Measurements from ENCODE around the gene FAM120B.
"Not testable (repeated sequence)": the region's sequence is repeated elsewhere in the genome, so short reads cannot be mapped to it uniquely, and the experiment has no call there.

Gene FAM120B

DNA sequence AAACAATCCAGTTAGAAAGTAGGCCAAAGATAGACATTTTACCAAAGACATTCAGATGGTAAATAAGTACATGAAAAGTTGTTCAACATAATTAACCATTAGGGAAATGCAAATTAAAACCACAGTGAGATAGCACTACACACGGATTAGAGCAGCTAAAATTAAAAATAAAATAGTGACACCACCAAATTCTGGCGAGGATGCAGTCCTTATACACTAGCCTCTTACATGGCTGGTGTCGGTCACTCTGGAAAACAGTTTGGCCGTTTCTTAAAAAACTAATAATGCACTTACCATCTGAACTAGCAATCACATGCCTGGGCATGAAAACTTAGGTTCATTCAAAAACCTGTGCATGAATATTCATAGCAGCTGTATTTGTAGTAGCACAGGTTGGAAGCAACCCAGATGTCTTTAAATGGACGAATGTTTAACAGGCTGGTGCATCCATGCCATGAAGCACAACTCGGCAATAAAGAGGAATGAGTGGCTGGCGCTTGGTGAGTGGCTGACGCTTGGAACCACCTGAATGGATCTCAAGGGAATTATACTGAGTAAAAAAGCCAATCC is 77.0 kb downstream of the FAM120B start:
- no peak for DNase-seq (ENCODE audit: low spot score)

DNA sequence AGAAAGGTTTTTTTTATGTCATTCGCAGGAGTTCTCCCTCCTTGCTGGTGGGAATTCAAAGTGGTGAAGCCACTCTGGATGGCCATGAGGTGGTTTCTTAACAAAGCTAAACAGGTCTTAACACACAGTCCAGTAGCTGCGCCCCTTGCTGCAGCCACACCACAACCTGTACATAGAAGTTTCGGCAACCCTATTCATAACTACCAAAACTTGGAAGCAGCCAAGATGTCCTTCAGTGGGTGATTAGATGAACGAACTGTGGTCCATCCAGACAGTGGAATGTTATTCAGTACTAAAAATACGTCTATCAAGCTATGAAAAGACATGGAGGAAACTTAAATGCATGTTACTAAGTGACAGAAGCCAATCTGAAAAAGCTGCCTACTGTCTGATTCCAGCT is 78.9 kb downstream of the FAM120B start:
- DNase-seq (ENCODE audit: low spot score), result no peak

GRCh38 chr6:170388113-170388512 is 81.6 kb downstream of the FAM120B start:
- DNase-seq (ENCODE audit: low spot score), result no peak

GRCh38 chr6:170393033-170393432 is 86.5 kb downstream of the FAM120B start:
- no peak for DNase-seq (ENCODE audit: low spot score)

GRCh38 chr6:170393807-170394399 is 87.3 kb downstream of the FAM120B start:
- no peak for DNase-seq (ENCODE audit: low spot score)

GRCh38 chr6:170394980-170395379 is 88.4 kb downstream of the FAM120B start:
- DNase-seq (ENCODE audit: low spot score), result no peak

DNA sequence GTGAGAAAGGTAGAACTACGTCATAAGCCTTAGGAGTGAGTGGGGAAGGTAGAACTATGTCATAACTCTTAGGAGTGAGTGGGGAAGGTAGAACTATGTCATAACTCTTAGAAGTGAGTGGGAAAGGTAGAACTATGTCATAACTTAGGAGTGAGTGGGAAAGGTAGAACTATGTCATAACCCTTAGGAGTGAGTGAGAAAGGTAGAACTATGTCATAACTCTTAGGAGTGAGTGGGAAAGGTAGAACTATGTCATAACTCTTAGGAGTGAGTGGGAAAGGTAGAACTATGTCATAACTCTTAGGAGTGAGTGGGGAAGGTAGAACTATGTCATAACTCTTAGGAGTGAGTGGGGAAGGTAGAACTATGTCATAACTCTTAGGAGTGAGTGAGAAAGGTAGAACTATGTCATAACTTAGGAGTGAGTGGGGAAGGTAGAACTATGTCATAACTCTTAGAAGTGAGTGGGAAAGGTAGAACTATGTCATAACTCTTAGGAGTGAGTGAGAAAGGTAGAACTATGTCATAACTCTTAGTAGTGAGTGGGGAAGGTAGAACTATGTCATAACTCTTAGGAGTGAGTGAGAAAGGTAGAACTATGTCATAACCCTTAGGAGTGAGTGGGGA is 92.3 kb downstream of the FAM120B start:
- DNase-seq (ENCODE audit: low spot score), result not testable (repeated sequence)

DNA sequence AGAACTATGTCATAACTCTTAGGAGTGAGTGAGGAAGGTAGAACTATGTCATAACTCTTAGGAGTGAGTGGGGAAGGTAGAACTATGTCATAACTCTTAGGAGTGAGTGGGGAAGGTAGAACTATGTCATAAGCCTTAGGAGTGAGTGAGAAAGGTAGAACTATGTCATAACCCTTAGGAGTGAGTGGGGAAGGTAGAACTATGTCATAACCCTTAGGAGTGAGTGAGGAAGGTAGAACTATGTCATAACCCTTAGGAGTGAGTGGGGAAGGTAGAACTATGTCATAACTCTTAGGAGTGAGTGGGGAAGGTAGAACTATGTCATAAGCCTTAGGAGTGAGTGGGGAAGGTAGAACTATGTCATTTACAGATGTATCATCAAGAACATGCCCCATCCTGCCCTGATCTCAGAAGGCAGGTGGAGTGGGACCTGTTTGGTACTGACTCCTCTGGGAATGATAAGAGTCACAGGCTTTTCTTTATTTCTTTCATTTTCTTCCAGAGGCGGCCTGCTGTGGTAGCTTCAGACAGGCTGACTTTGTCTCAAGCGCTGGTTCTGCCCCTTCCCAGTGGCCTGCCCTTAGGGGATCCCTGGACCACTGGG is 93.5 kb downstream of the FAM120B start:
- not testable (repeated sequence) for DNase-seq (ENCODE audit: low spot score)

GRCh38 chr6:170402318-170403040 is 95.9 kb downstream of the FAM120B start:
- no peak for DNase-seq (ENCODE audit: low spot score)

- DNase-seq (ENCODE audit: low spot score), result no peak
Measured at GRCh38 chr6:170403451-170403850, 96.9 kb downstream of the FAM120B start.

DNA sequence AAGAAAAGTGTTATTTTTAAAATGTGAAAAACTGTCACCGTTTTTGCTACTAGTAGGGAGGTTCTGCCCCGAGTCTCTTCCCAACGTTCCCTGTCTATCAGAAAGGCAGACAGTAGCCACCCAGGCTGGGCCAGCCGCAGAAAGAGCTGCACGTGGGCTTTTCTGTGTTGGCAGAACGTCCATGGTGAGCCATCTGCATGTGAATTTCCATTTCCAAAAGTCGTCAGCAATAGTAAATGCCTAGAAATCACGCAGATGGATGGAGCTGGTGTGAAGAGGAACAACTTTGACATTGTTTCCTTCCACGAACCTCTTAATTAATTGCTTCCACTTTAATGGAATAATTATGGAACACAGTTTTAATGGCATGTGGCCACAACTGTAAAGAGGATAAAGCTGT is 97.5 kb downstream of the FAM120B start:
- DNase-seq (ENCODE audit: low spot score), result no peak

DNA sequence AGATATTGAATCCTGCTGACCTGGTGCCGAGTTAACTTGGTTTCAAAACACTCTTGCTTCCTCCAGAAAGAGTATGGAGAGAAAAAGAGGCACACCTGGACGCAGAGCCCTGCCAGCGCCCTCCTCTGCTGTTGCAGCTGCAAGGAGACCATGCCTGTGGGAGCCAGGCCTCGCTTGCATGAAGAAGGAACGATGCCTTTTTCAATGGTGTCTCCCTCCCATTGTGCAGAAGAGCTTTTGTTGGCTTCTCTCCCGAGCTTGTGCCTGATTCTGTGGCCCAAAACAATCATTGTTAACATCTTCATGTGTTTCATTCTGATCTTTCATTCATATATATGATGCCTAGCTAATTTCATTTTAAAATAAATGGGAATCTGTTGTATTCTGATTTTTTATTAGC is 98.1 kb downstream of the FAM120B start:
- no peak for DNase-seq (ENCODE audit: low spot score)

DNA sequence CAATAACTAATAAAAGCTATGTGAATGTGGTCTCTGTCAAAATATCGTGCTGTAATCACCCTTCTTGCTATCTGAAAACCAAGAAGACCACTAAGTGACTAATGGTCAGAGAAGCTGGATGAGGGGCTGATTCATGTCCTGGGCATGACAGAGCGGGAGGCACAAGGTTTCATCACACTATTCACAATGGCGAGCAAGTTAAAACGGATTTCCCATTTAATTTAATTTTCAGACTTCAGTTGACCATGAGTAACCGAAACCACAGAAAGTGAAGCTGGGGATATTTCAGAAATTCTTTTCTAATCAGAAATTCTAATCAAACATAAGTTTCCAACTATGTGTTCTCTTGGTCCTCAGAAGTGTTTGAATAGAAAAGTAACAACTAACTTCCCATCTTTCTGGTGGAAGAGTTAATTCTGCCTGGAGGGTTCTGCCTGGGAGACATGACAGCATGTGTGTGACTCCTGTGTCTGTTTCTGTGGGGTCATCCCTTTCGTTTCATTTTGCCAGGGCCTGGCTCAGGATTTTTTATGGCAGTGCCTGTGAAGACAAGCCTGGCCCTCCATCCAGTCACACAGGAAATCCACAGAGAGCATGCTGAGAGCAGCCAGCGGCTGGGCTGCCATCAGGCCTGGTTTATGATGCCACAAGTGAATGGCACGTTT is 98.9 kb downstream of the FAM120B start:
- no peak for DNase-seq (ENCODE audit: low spot score)

- no peak for DNase-seq (ENCODE audit: low spot score)
Measured at GRCh38 chr6:170407200-170407599, 100.6 kb downstream of the FAM120B start.

- DNase-seq (ENCODE audit: low spot score), result no peak
Measured at GRCh38 chr6:170407932-170408331, 101.4 kb downstream of the FAM120B start.

DNA sequence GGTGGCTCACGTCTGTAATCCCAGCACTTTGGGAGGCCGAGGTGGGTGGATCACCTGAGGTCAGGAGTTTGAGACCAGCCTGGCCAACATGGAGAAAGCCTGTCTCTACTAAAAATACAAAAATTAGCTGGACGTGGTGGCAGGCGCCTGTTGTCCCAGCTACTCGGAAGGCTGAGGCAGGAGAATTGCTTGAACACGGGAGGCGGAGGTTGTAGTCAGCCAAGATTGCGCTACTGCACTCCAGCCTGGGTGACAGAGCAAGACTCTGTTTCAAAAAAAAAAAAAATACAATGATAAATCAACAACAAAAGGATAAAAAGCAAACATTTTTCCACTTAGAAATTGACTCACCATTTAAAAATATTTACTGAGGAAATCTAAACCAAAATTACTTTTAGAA is 103.2 kb downstream of the FAM120B start:
- not testable (repeated sequence) for DNase-seq (ENCODE audit: low spot score)

GRCh38 chr6:170410241-170410640 is 103.7 kb downstream of the FAM120B start:
- DNase-seq (ENCODE audit: low spot score), result no peak

GRCh38 chr6:170415318-170415717 is 108.8 kb downstream of the FAM120B start:
- DNase-seq (ENCODE audit: low spot score), result no peak

- no peak for DNase-seq (ENCODE audit: low spot score)
Measured at GRCh38 chr6:170416303-170416702, 109.7 kb downstream of the FAM120B start.

DNA sequence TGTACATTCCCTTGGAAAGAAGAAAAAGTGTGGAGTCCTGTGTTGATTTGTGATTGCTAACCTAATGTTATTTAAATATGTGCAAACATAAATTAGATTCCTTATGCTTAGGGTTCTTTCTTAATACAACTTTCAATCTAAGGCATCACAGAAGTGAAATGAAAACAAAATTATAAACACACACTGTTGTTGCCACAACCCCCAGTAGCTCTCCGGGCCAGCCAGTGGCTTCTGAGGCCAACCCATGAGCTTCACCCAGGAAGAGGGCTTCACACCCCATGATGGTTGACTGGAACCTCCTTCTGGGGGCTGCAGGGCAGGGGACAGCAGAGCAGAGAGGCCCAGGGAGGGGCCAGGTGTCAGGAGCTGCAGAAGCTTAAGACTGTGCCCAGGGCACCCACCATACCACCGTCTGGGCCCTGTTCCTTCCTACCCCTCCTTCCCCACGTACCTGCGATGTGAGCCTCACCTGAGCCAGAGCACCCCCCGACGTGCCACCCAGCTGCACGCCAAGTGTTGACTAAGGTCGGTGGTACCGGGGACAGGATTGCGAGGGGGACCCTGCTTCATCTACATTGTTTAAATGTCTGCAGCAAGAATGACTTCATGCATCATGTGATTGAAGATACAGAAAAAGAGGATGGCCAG is 110.5 kb downstream of the FAM120B start:
- DNase-seq (ENCODE audit: low spot score), result no peak

- no peak for DNase-seq (ENCODE audit: low spot score)
Measured at GRCh38 chr6:170417881-170418280, 111.3 kb downstream of the FAM120B start.

DNA sequence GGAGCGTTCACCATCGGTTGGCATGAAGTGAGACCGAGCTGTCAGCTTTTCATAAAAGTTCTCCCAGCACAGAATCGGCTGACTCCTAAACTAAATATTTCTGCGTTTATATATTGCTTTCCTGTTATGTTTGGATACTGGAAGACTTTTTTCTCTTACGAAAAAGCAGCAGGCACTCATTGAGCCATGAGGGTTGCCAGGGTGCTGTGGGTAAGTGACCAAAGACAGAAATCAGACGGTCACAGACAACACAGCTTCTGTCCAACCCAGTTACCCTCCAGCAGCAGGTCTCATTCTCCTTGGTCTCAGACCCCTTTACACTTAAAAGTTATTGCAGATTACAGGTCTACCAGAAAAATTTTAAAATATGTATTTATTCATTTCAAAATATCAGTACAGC is 113.7 kb downstream of the FAM120B start:
- no peak for DNase-seq (ENCODE audit: low spot score)
